Endothelial cell of umbilical vein (primary cell): ENCODE data around the gene UBN2.

Experiments used
- EZH2 ChIP-seq: IDR thresholded peaks from 2 replicates; pipeline ENCODE4 v1.6.1; 2012; ENCODE audit warnings: borderline replicate concordance, low read depth, mild to moderate bottlenecking, moderate library complexity, low read length, inconsistent platforms; ENCODE audit not compliant: severe bottlenecking
- FOS ChIP-seq: IDR thresholded peaks from 2 replicates; pipeline ENCODE4 v1.6.1; 2011; ENCODE audit warnings: mild to moderate bottlenecking, low read length, moderate library complexity, borderline replicate concordance; ENCODE audit not compliant: insufficient read depth
- GATA2 ChIP-seq: IDR thresholded peaks from 2 replicates; pipeline ENCODE4 v1.7.0; 2011; ENCODE audit warnings: low read depth, mild to moderate bottlenecking, moderate library complexity, mixed read lengths, low read length; ENCODE audit not compliant: insufficient read length, insufficient read depth
- JUN ChIP-seq: IDR thresholded peaks from 2 replicates; pipeline ENCODE4 v1.6.1; 2011; ENCODE audit warnings: borderline replicate concordance, low read depth; ENCODE audit not compliant: insufficient read length, insufficient read depth
- MAX ChIP-seq: IDR thresholded peaks from 2 replicates; pipeline ENCODE4 v1.6.1; 2011; ENCODE audit not compliant: insufficient read depth, insufficient read length
- MYC ChIP-seq: IDR thresholded peaks from one replicate; pipeline ENCODE4 v1.6.1; 2011; ENCODE audit warnings: mild to moderate bottlenecking, low read depth, low read length
- POLR2A ChIP-seq: IDR thresholded peaks from 2 replicates; pipeline ENCODE4 v1.6.1; 2012; ENCODE audit warnings: low read depth, mild to moderate bottlenecking, control low read depth, low read length
- POLR2AphosphoS5 ChIP-seq: IDR thresholded peaks from 2 replicates; pipeline ENCODE4 v1.6.1; 2012; ENCODE audit warnings: low read depth, mild to moderate bottlenecking, control low read depth, low read length, moderate library complexity; ENCODE audit not compliant: insufficient read depth
- TF ChIP-seq, protein P1 (sequence below), 2 donors: IDR thresholded peaks; 1 replicate in 1 of 2; 2 replicates in 1 of 2; pipeline ENCODE4 v1.5.1; 2011; ENCODE audit warnings: low read length in 2 of 2, mild to moderate bottlenecking in 2 of 2, moderate library complexity in 2 of 2, control low read depth in 1 of 2, inconsistent platforms in 1 of 2, low read depth in 1 of 2; ENCODE audit not compliant: insufficient read depth in 1 of 2; ENCODE audit errors: extremely low read depth in 1 of 2

DNA sequence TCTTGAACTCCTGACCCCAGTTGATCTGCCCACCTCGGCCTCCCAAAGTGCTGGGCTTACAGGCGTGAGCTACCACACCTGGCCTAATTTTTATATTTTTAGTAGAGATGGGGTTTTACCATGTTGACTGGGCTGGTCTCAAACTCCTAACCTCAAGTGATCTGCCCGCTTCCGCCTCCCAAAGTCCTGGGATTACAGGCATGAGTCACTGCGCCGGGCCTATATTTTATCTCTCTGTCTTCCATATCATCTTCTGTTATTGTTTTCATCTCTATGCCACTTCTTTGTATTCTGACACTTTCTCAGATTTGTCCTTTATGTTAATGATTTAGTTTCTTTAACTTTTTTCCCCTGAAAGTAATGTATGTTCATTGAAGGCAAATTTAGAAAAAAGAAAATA, 55.1 kb downstream of the UBN2 start:
- TF ChIP-seq EZH2 (no peak), POLR2AphosphoS5 (no peak), MAX (no peak), FOS (no peak), POLR2A (no peak), MYC (no peak), JUN (no peak), GATA2 (no peak)
- TF ChIP-seq, protein P1, sequence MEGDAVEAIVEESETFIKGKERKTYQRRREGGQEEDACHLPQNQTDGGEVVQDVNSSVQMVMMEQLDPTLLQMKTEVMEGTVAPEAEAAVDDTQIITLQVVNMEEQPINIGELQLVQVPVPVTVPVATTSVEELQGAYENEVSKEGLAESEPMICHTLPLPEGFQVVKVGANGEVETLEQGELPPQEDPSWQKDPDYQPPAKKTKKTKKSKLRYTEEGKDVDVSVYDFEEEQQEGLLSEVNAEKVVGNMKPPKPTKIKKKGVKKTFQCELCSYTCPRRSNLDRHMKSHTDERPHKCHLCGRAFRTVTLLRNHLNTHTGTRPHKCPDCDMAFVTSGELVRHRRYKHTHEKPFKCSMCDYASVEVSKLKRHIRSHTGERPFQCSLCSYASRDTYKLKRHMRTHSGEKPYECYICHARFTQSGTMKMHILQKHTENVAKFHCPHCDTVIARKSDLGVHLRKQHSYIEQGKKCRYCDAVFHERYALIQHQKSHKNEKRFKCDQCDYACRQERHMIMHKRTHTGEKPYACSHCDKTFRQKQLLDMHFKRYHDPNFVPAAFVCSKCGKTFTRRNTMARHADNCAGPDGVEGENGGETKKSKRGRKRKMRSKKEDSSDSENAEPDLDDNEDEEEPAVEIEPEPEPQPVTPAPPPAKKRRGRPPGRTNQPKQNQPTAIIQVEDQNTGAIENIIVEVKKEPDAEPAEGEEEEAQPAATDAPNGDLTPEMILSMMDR (IDR thresholded peaks at IDR 0.05; ENCODE audit: extremely low read depth in 1 of 2, insufficient read depth in 1 of 2, low read depth in 1 of 2, low read length in 2 of 2) = no peak
